K562 (cell line): ENCODE data around the gene PACS2. TPM values are rescaled to one million over a fixed set of nuclear protein-coding genes. Genes with fewer than 3 reads are reported as not detected.

Source experiments
- CBX2 ChIP-seq: fragments of 200-600 bp; sonication (generic); IDR thresholded peaks from one replicate; pipeline ENCODE4 v1.6.1; 2012; ENCODE audit warnings: mild to moderate bottlenecking, low read length, inconsistent platforms; ENCODE audit not compliant: insufficient read depth, poor library complexity, severe bottlenecking
- CXXC5 ChIP-seq: fragments of 250-450 bp; sonication (Bioruptor Pico); IDR thresholded peaks from 2 replicates; pipeline ENCODE4 v1.8.0; 2022; ENCODE audit warnings: inconsistent platforms, mild to moderate bottlenecking, moderate library complexity
- GABPB2 ChIP-seq: fragments of 250-450 bp; sonication (Bioruptor Pico); conservative IDR thresholded peaks from 2 replicates; pipeline ENCODE4 v1.5.1; 2021; ENCODE audit warnings: mild to moderate bottlenecking
- HNRNPLL ChIP-seq: fragments of 200-400 bp; formaldehyde crosslinking; IDR thresholded peaks from 2 replicates; pipeline ENCODE4 v1.6.1; 2017; ENCODE audit warnings: low read length, low read depth, mild to moderate bottlenecking; ENCODE audit not compliant: poor library complexity, severe bottlenecking
- L3MBTL2 ChIP-seq: fragments of 450-650 bp; IDR thresholded peaks from 2 replicates; pipeline ENCODE4 v1.6.1; 2016; ENCODE audit warnings: mild to moderate bottlenecking, moderate library complexity
- NFE2 ChIP-seq: IDR thresholded peaks from 2 replicates; pipeline ENCODE4 v1.6.1; 2014; ENCODE audit warnings: antibody characterized with exemption, low read depth
- NRF1 ChIP-seq, 2 experiments: fragments of 450-650 bp; IDR thresholded peaks in 1 of 2; conservative IDR thresholded peaks in 1 of 2; 2 replicates each; pipeline ENCODE4 v1.6.1; 2014; ENCODE audit warnings: mild to moderate bottlenecking in 2 of 2
- RB1 ChIP-seq: fragments of 450-650 bp; IDR thresholded peaks from 2 replicates; pipeline ENCODE4 v1.6.1; 2017; ENCODE audit warnings: low read depth, mild to moderate bottlenecking
- SIN3A ChIP-seq, 2 experiments: fragments of 150-350 bp in 1 of 2; IDR thresholded peaks; 2 replicates each; pipeline ENCODE4 v1.6.1; 2011 to 2016; ENCODE audit warnings: borderline replicate concordance in 2 of 2, low read depth in 2 of 2, low read length in 2 of 2, mild to moderate bottlenecking in 2 of 2, moderate library complexity in 2 of 2; ENCODE audit not compliant: control insufficient read depth in 1 of 2
- SMARCA4 ChIP-seq: fragments of 450-650 bp; IDR thresholded peaks from 2 replicates; pipeline ENCODE4 v1.6.1; 2016
- ZNF778 ChIP-seq: fragments of 450-650 bp; formaldehyde crosslinking; IDR thresholded peaks from 2 replicates; pipeline ENCODE4 v1.4.0; 2020; ENCODE audit warnings: mild to moderate bottlenecking, moderate library complexity
- polyA plus RNA-seq, 8 experiments: library from polyadenylated mRNA; depleted of rRNA in 4 of 8; stranded (reverse) in 5 of 8; unstranded in 3 of 8; fragments of >200 nt; fragmentation: Nextera tagmentation in 2 of 8; fragmentation: Illumina TruSeq in 1 of 8; extraction: Ambion mirVana in 2 of 8; extraction: Trizol in 1 of 8; gene quantifications; 2 replicates each; pipeline versions ENCODE4 v1.2.1 to v1.2.3, GENCODE V29; 2011 to 2014; ENCODE audit warnings: inconsistent platforms in 1 of 8, missing spikeins in 1 of 8
- total RNA-seq, 7 experiments: library from RNA; depleted of rRNA in 6 of 7; stranded (reverse); fragments of >200 nt in 6 of 7; fragmentation: Illumina TruSeq in 2 of 7; extraction: Trizol in 2 of 7; gene quantifications; 2 replicates each; pipeline versions ENCODE4 v1.2.1 to v1.2.3, GENCODE V29; 2011 to 2021; ENCODE audit warnings: low replicate concordance in 1 of 7
- TF ChIP-seq, protein P1 (sequence below): sonication (generic); formaldehyde crosslinking; IDR thresholded peaks from 2 replicates; pipeline ENCODE4 v1.8.1; 2023; ENCODE audit warnings: mild to moderate bottlenecking, missing genetic modification reagents
- TF ChIP-seq, protein P2 (sequence below): sonication (generic); formaldehyde crosslinking; IDR thresholded peaks from 2 replicates; pipeline ENCODE4 v1.8.1; 2023; ENCODE audit warnings: mild to moderate bottlenecking, missing genetic modification reagents
- TF ChIP-seq, protein P3 (sequence below): fragments of 450-650 bp; formaldehyde crosslinking; IDR thresholded peaks from 2 replicates; pipeline ENCODE4 v1.4.0; 2020; ENCODE audit warnings: mild to moderate bottlenecking, moderate library complexity
- TF ChIP-seq, protein P4 (sequence below): sonication (generic); formaldehyde crosslinking; IDR thresholded peaks from 2 replicates; pipeline ENCODE4 v1.8.0; 2022; ENCODE audit warnings: mild to moderate bottlenecking, missing genetic modification reagents

Gene PACS2
- total and polyA plus RNA-seq, 9 of the 15 experiments (the other 6 are each of a cell fraction or from before 2014, with no cell fraction given) = 0.11 to 20.8 (median 9.9) TPM

DNA sequence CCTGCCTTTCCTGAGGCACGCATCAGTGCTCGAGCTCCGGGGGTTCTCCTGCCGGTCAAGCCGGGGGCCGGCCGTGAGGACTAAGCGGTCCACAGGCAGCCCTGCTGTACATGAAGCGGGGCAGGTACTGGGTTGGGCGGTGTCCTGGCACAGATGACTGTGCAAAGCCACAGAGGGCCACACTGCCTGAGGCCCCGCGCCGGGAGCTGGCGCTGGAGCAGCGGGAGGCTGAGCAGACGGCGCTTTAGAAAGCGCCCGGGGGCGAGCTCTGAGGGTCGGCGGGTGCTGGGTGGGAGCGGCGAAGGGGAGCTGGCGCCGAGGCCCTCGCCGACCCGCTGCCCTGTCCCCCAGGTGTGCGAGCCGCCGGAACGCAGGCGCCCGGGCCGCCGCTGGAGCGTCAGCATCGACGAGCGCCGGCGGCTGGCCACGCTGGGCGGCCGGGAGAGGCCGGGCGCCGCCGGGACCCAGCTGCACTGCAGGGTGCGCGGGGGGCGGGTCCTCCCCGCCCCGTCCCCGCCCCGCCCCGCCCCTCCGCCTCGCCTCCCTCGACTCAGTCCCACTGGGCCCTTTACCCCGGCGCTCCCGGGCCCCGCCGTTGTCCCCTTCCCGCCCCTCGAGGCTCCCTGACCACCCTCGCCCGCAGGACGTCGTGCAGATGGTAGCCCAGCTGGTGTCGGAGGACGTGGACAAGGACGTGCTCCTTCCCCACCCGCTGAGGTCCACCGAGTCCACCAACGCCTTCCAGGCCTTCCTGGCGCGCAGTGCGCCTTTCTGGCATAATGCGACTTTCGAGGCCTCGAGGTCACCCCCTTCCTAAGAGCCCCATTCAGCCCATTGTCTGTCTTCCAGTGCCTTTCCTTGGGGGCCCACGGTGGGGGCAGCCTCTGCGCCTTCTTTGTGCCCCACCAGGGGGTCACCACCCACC, 96.7 kb downstream of the PACS2 start (continued):
- no peak for TF ChIP-seq CBX2
- 0 out of 2 replicates have a peak, but pooled peaks have one; percentile 14 for TF ChIP-seq NFE2
- TF ChIP-seq L3MBTL2 = peak; percentile 67
- 0 out of 2 replicates have a peak, but pooled peaks have one; percentile 45 for TF ChIP-seq CXXC5 (CRISPR knock-in tag)
- TF ChIP-seq SMARCA4 = no peak
- TF ChIP-seq, protein P1, sequence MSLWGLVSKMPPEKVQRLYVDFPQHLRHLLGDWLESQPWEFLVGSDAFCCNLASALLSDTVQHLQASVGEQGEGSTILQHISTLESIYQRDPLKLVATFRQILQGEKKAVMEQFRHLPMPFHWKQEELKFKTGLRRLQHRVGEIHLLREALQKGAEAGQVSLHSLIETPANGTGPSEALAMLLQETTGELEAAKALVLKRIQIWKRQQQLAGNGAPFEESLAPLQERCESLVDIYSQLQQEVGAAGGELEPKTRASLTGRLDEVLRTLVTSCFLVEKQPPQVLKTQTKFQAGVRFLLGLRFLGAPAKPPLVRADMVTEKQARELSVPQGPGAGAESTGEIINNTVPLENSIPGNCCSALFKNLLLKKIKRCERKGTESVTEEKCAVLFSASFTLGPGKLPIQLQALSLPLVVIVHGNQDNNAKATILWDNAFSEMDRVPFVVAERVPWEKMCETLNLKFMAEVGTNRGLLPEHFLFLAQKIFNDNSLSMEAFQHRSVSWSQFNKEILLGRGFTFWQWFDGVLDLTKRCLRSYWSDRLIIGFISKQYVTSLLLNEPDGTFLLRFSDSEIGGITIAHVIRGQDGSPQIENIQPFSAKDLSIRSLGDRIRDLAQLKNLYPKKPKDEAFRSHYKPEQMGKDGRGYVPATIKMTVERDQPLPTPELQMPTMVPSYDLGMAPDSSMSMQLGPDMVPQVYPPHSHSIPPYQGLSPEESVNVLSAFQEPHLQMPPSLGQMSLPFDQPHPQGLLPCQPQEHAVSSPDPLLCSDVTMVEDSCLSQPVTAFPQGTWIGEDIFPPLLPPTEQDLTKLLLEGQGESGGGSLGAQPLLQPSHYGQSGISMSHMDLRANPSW (CRISPR knock-in tag) = no peak
- peak in 1 of 2 experiments; percentile 41; a peak in 1 of 4 replicates for TF ChIP-seq SIN3A (IDR thresholded peaks at IDR 0.05; ENCODE audit: borderline replicate concordance in 2 of 2, control insufficient read depth in 1 of 2, low read depth in 2 of 2, low read length in 2 of 2)
- TF ChIP-seq ZNF778 (CRISPR knock-in tag) = no peak
- TF ChIP-seq, protein P2, sequence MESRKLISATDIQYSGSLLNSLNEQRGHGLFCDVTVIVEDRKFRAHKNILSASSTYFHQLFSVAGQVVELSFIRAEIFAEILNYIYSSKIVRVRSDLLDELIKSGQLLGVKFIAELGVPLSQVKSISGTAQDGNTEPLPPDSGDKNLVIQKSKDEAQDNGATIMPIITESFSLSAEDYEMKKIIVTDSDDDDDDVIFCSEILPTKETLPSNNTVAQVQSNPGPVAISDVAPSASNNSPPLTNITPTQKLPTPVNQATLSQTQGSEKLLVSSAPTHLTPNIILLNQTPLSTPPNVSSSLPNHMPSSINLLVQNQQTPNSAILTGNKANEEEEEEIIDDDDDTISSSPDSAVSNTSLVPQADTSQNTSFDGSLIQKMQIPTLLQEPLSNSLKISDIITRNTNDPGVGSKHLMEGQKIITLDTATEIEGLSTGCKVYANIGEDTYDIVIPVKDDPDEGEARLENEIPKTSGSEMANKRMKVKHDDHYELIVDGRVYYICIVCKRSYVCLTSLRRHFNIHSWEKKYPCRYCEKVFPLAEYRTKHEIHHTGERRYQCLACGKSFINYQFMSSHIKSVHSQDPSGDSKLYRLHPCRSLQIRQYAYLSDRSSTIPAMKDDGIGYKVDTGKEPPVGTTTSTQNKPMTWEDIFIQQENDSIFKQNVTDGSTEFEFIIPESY = peak; percentile 89
- TF ChIP-seq NRF1 (conservative IDR thresholded peaks at IDR 0.05 in 1 of 2, IDR thresholded peaks at IDR 0.05 in 1 of 2) = peak in 1 of 2 experiments; percentile 25; a peak in 2 of 4 replicates
- TF ChIP-seq, protein P3, sequence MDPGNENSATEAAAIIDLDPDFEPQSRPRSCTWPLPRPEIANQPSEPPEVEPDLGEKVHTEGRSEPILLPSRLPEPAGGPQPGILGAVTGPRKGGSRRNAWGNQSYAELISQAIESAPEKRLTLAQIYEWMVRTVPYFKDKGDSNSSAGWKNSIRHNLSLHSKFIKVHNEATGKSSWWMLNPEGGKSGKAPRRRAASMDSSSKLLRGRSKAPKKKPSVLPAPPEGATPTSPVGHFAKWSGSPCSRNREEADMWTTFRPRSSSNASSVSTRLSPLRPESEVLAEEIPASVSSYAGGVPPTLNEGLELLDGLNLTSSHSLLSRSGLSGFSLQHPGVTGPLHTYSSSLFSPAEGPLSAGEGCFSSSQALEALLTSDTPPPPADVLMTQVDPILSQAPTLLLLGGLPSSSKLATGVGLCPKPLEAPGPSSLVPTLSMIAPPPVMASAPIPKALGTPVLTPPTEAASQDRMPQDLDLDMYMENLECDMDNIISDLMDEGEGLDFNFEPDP (CRISPR knock-in tag) = no peak
- TF ChIP-seq GABPB2 (CRISPR knock-in tag) = no peak
- no peak for TF ChIP-seq HNRNPLL
- TF ChIP-seq, protein P4, sequence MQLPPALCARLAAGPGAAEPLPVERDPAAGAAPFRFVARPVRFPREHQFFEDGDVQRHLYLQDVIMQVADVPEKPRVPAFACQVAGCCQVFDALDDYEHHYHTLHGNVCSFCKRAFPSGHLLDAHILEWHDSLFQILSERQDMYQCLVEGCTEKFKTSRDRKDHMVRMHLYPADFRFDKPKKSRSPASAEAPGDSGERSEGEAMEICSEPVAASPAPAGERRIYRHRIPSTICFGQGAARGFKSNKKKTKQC = no peak
- TF ChIP-seq RB1 = no peak
- TF ChIP-seq, all 486 proteins: peak for 12
